SU-DHL-6 (cell line): ENCODE data around the gene APC2.

Experiments
- CTCF ChIP-seq: fragments of 200-600 bp; sonication (generic); IDR thresholded peaks from one replicate; pipeline ENCODE4 v1.5.1; 2017; ENCODE audit warnings: antibody characterized with exemption, mild to moderate bottlenecking, low read length, moderate library complexity; ENCODE audit not compliant: insufficient read depth, poor library complexity, severe bottlenecking
- EZH2phosphoT487 ChIP-seq: fragments of 200-600 bp; sonication (generic), shearing (Covaris generic); conservative IDR thresholded peaks from 2 replicates; pipeline ENCODE4 v1.6.1; 2018; ENCODE audit warnings: mild to moderate bottlenecking, antibody characterized with exemption, low read length, moderate library complexity, mixed read lengths

GRCh38 chr19:1425102-1425837 is 24.7 kb upstream of the APC2 start:
- TF ChIP-seq CTCF, result no peak
- TF ChIP-seq EZH2phosphoT487, result no peak
